Astrocyte (in vitro differentiated cells and primary cell): ENCODE measurements around the gene FRMD8.

Experiments used
- EZH2 ChIP-seq: IDR thresholded peaks from 2 replicates; pipeline ENCODE4 v1.6.1; 2012; ENCODE audit warnings: mild to moderate bottlenecking, low read length, inconsistent platforms; ENCODE audit not compliant: insufficient read depth
- TF ChIP-seq, protein P1 (sequence below): IDR thresholded peaks from 2 replicates; pipeline ENCODE4 v1.5.1; 2011; ENCODE audit warnings: low read depth, mild to moderate bottlenecking, inconsistent platforms, low read length, moderate library complexity; ENCODE audit not compliant: insufficient read depth

DNA sequence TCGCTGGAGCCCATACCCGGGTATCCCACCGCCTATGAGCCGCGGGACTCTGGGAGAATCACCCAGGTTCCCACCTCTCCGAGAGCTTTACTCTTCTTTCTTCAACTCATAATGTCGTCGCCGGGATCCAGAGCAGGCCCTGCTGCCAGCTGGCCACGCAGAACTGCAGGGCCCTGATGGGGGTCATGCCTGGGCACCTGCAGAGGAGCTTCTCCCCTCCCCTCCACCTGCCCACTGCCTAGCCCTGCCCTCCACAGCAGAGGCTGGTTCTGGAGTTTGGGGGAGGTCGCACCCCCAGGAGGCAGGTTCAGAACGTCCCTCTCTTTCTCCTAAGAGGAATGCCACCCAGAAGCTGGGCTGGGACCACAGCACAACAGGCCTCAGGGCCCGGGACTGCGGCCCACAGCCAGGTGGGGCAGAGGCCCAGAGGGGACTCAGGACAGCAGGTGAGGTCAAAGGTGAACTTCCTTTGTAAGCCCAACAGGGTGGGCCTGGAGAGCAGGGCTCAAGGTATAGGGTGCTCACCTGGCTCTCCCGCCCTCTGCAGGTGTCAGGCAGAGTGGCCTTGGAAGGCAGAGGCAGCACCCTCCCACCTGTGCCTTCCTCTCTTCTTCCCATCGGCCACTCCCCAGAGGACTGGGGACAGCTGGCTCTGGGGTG, 5.8 kb upstream of the FRMD8 start:
- TF ChIP-seq, protein P1, sequence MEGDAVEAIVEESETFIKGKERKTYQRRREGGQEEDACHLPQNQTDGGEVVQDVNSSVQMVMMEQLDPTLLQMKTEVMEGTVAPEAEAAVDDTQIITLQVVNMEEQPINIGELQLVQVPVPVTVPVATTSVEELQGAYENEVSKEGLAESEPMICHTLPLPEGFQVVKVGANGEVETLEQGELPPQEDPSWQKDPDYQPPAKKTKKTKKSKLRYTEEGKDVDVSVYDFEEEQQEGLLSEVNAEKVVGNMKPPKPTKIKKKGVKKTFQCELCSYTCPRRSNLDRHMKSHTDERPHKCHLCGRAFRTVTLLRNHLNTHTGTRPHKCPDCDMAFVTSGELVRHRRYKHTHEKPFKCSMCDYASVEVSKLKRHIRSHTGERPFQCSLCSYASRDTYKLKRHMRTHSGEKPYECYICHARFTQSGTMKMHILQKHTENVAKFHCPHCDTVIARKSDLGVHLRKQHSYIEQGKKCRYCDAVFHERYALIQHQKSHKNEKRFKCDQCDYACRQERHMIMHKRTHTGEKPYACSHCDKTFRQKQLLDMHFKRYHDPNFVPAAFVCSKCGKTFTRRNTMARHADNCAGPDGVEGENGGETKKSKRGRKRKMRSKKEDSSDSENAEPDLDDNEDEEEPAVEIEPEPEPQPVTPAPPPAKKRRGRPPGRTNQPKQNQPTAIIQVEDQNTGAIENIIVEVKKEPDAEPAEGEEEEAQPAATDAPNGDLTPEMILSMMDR: no peak
- no peak for TF ChIP-seq EZH2
